Measurements from ENCODE around the gene SLC25A3. TPM values are rescaled to one million over a fixed set of nuclear protein-coding genes. Genes with fewer than 3 reads are reported as not detected.

SLC25A3 gene
- total and polyA plus RNA-seq, 2 donors (not counting 1 experiment from before 2014, with no cell fraction given): 276 to 304 TPM

- no peak overlapping the region for H2AFZ ChIP-seq (ENCODE audit: insufficient read depth, low read depth, low read length, poor library complexity, severe bottlenecking)
- H3K9ac ChIP-seq (ENCODE audit: low read length): no peak overlapping the region
- DNase-seq (no peak), ATAC-seq (ENCODE audit: low read depth) (no peak)
- no peak overlapping the region for H3K4me3 ChIP-seq (ENCODE audit: control extremely low read depth in 1 of 5, extremely low read depth in 1 of 5, insufficient read depth in 1 of 5, low read depth in 2 of 5, low read length in 4 of 5)
- Mint-ChIP-seq H3K4me3 (no peak overlapping the region), H3K27ac (no peak overlapping the region), H3K4me1 (no peaks in the 10 kb centered on the region), H3K9me3 (ENCODE audit: insufficient read depth) (no peaks in the 10 kb centered on the region), H3K27me3 (no peaks in the 10 kb centered on the region)
- H3K27ac ChIP-seq (ENCODE audit: low read length in 2 of 2): no peak overlapping the region
- no peaks in the 10 kb centered on the region for H3K4me1 ChIP-seq (ENCODE audit: control insufficient read depth in 2 of 2, insufficient read depth in 2 of 2, low read length in 2 of 2)
- no peaks in the 10 kb centered on the region for H3K27me3 ChIP-seq (replicated peaks in 1 of 4; ENCODE audit: control extremely low read depth in 1 of 4, control insufficient read depth in 3 of 4, insufficient read depth in 4 of 4, low read length in 3 of 4)
- TF ChIP-seq EZH2 (IDR thresholded peaks at IDR 0.05; ENCODE audit: borderline replicate concordance, insufficient read depth, low read depth, low read length, poor library complexity, severe bottlenecking): no peak
- no peak for TF ChIP-seq CTCF (IDR thresholded peaks at IDR 0.05)
- intact Hi-C loops (cut with micrococcal nuclease): no loop called here
- no peaks in the 10 kb centered on the region for H4K20me1 ChIP-seq (ENCODE audit: control insufficient read depth, insufficient read depth, low read length, poor library complexity, severe bottlenecking)
- peaks cover 0 to 3% (median 0%) of the 10 kb centered on the region in 3 donors for H3K9me3 ChIP-seq (ENCODE audit: control extremely low read depth in 1 of 3, control insufficient read depth in 2 of 3, insufficient read depth in 1 of 3, low read length in 2 of 3)
- H3K36me3 ChIP-seq (replicated peaks in 1 of 2; ENCODE audit: control extremely low read depth in 1 of 2, control insufficient read depth in 1 of 2, extremely low read depth in 1 of 2, insufficient read depth in 2 of 2, low read length in 1 of 2): no peaks in the 10 kb centered on the region
- ChIA-PET CTCF (no interaction called here), POLR2A (no interaction called here)
- H3K4me2 ChIP-seq (replicated peaks; ENCODE audit: low read depth, low read length, poor library complexity, severe bottlenecking): no peak overlapping the region
- H3K79me2 ChIP-seq (ENCODE audit: control insufficient read depth, insufficient read depth, low read length): no peaks in the 10 kb centered on the region
- no CpG with 5 or more reads among the region's 1 CpG for WGBS (ENCODE audit: insufficient coverage)
Observed at GRCh38 chr12:98559666-98560065, 33.8 kb upstream of the SLC25A3 start.

GRCh38 chr12:98561846-98562245, 31.6 kb upstream of the SLC25A3 start:
- Histone ChIP-seq H3K4me3 (ENCODE audit: control extremely low read depth in 1 of 5, extremely low read depth in 1 of 5, insufficient read depth in 1 of 5, low read depth in 2 of 5, low read length in 4 of 5) (no peak overlapping the region), H3K9me3 (ENCODE audit: control extremely low read depth in 1 of 3, control insufficient read depth in 2 of 3, insufficient read depth in 1 of 3, low read length in 2 of 3) (peaks cover 0 to 3% (median 0%) of the 10 kb centered on the region in 3 donors), H4K20me1 (ENCODE audit: control insufficient read depth, insufficient read depth, low read length, poor library complexity, severe bottlenecking) (no peaks in the 10 kb centered on the region), H3K27me3 (replicated peaks in 1 of 4; ENCODE audit: control extremely low read depth in 1 of 4, control insufficient read depth in 3 of 4, insufficient read depth in 4 of 4, low read length in 3 of 4) (no peaks in the 10 kb centered on the region), H3K36me3 (replicated peaks in 1 of 2; ENCODE audit: control extremely low read depth in 1 of 2, control insufficient read depth in 1 of 2, extremely low read depth in 1 of 2, insufficient read depth in 2 of 2, low read length in 1 of 2) (no peaks in the 10 kb centered on the region), H3K4me1 (ENCODE audit: control insufficient read depth in 2 of 2, insufficient read depth in 2 of 2, low read length in 2 of 2) (no peaks in the 10 kb centered on the region), H2AFZ (ENCODE audit: insufficient read depth, low read depth, low read length, poor library complexity, severe bottlenecking) (no peak overlapping the region), H3K9ac (ENCODE audit: low read length) (no peak overlapping the region), H3K4me2 (replicated peaks; ENCODE audit: low read depth, low read length, poor library complexity, severe bottlenecking) (no peak overlapping the region), H3K27ac (ENCODE audit: low read length in 2 of 2) (no peak overlapping the region), H3K79me2 (ENCODE audit: control insufficient read depth, insufficient read depth, low read length) (no peaks in the 10 kb centered on the region)
- no CpG with 5 or more reads among the region's 3 CpGs for WGBS (ENCODE audit: insufficient coverage)
- intact Hi-C loops (cut with micrococcal nuclease): no loop called here
- ChIA-PET POLR2A (interaction anchor here (0.6 kb wide), 1 partner anchor 31 kb away, joined by 4 read pairs; no protein-coding TSS in a partner anchor), CTCF (interaction anchor here (0.6 to 2.7 kb wide), 2 partner anchors 60 to 92 kb away, joined by 3 to 10 read pairs; no protein-coding TSS in a partner anchor)
- Mint-ChIP-seq H3K27ac (no peak overlapping the region), H3K9me3 (ENCODE audit: insufficient read depth) (no peaks in the 10 kb centered on the region), H3K4me1 (peaks cover 3% of the 10 kb centered on the region), H3K27me3 (no peaks in the 10 kb centered on the region), H3K4me3 (no peak overlapping the region)
- DNase-seq (no peak), ATAC-seq (ENCODE audit: low read depth) (no peak)
- TF ChIP-seq CTCF (IDR thresholded peaks at IDR 0.05) (no peak), EZH2 (IDR thresholded peaks at IDR 0.05; ENCODE audit: borderline replicate concordance, insufficient read depth, low read depth, low read length, poor library complexity, severe bottlenecking) (no peak)
